Smooth muscle cell (in vitro differentiated cells): Measurements from ENCODE around the gene CMTM7. TPM values are rescaled to one million over a fixed set of nuclear protein-coding genes. Genes with fewer than 3 reads are reported as not detected.

Experiments
- DNase-seq: peaks from one replicate; lab custom pipeline; 2025; ENCODE audit not compliant: unreplicated experiment; lab: John Stamatoyannopoulos, UW
- H2AFZ ChIP-seq: fragments of 200-600 bp; sonication (generic); 2 replicates; pipeline ENCODE4 v1.6.0; 2016; ENCODE audit warnings: antibody characterized with exemption, low read depth, mild to moderate bottlenecking
- H3F3A ChIP-seq: fragments of 200-600 bp; sonication (generic); 2 replicates; pipeline ENCODE4 v1.6.0; 2017; ENCODE audit warnings: antibody characterized with exemption, low read depth
- H3K27ac ChIP-seq: fragments of 200-600 bp; sonication (generic); 2 replicates; pipeline ENCODE4 v1.5.1; 2016; ENCODE audit warnings: low read depth, mild to moderate bottlenecking
- H3K27me3 ChIP-seq: fragments of 200-600 bp; sonication (generic); 2 replicates; pipeline ENCODE4 v1.6.1; 2016; ENCODE audit warnings: low read depth, mild to moderate bottlenecking
- H3K36me3 ChIP-seq: fragments of 200-600 bp; sonication (generic); 2 replicates; pipeline ENCODE4 v1.5.1; 2016; ENCODE audit warnings: low read depth
- H3K4me1 ChIP-seq: fragments of 200-600 bp; sonication (generic); 2 replicates; pipeline ENCODE4 v1.5.1; 2016; ENCODE audit warnings: low read depth
- H3K4me2 ChIP-seq: fragments of 200-600 bp; sonication (generic); 2 replicates; pipeline ENCODE4 v1.6.0; 2016; ENCODE audit warnings: mild to moderate bottlenecking
- H3K4me3 ChIP-seq: fragments of 200-600 bp; sonication (generic); 2 replicates; pipeline ENCODE4 v1.5.1; 2016; ENCODE audit warnings: mild to moderate bottlenecking
- H3K79me2 ChIP-seq: fragments of 200-600 bp; sonication (generic); 2 replicates; pipeline ENCODE4 v1.6.0; 2016; ENCODE audit warnings: low read depth, mild to moderate bottlenecking
- H3K9ac ChIP-seq: fragments of 200-600 bp; sonication (generic); 2 replicates; pipeline ENCODE4 v1.6.0; 2016; ENCODE audit warnings: low read depth
- H3K9me3 ChIP-seq: fragments of 200-600 bp; sonication (generic); replicated peaks from 2 replicates; pipeline ENCODE4 v1.5.1; 2016; ENCODE audit warnings: low read depth
- H4K20me1 ChIP-seq: fragments of 200-600 bp; sonication (generic); 2 replicates; pipeline ENCODE4 v1.6.0; 2016; ENCODE audit warnings: low read depth
- CTCF ChIP-seq: fragments of 200-600 bp; sonication (generic); IDR thresholded peaks from 2 replicates; pipeline ENCODE4 v1.5.1; 2017; ENCODE audit warnings: borderline replicate concordance, mild to moderate bottlenecking, antibody characterized with exemption; ENCODE audit not compliant: insufficient read depth, poor library complexity, severe bottlenecking
- WGBS: methylation state at CpG from one replicate; pipeline ENCODE4 v1.1.7; 2016; ENCODE audit warnings: low lambda C conversion rate; 5-methylcytosine and 5-hydroxymethylcytosine counted together
- polyA plus RNA-seq: library from polyadenylated mRNA; unstranded; fragments of >200 nt; fragmentation: Nextera tagmentation; extraction: Ambion mirVana; gene quantifications from 2 replicates; pipeline ENCODE4 v1.2.1, GENCODE V29; 2016
- total RNA-seq: library from RNA; depleted of rRNA; stranded (reverse); fragments of >200 nt; gene quantifications from 2 replicates; pipeline ENCODE4 v1.2.3, GENCODE V29; 2014

CMTM7 gene
- total and polyA plus RNA-seq, 2 experiments from 2014 or later, result 23.4 to 43.1 TPM

GRCh38 chr3:32430900-32431299, 39.2 kb downstream of the CMTM7 start:
- H4K20me1 ChIP-seq, result peaks cover 14% of the 10 kb centered on the region
- H3K79me2 ChIP-seq, result peaks cover 25% of the 10 kb centered on the region
- H3K4me2 ChIP-seq, result no peak overlapping the region
- 88% methylated on average over 5 of the region's 5 CpGs for WGBS
- H2AFZ ChIP-seq, result no peak overlapping the region
- no peak for DNase-seq
- no peak for TF ChIP-seq CTCF
- H3K27me3 ChIP-seq, result no peaks in the 10 kb centered on the region
- no peaks in the 10 kb centered on the region for H3K4me1 ChIP-seq
- no peaks in the 10 kb centered on the region for H3F3A ChIP-seq
- no peaks in the 10 kb centered on the region for H3K36me3 ChIP-seq
- H3K4me3 ChIP-seq, result no peak overlapping the region
- no peak overlapping the region for H3K27ac ChIP-seq
- H3K9me3 ChIP-seq, result no peaks in the 10 kb centered on the region
- no peak overlapping the region for H3K9ac ChIP-seq

GRCh38 chr3:32431481-32431880, 39.8 kb downstream of the CMTM7 start:
- no peaks in the 10 kb centered on the region for H3K9me3 ChIP-seq
- DNase-seq, result no peak
- TF ChIP-seq CTCF, result no peak
- no peak overlapping the region for H3K9ac ChIP-seq
- H3K79me2 ChIP-seq, result peaks cover 20% of the 10 kb centered on the region
- no peaks in the 10 kb centered on the region for H3K27me3 ChIP-seq
- no peak overlapping the region for H3K4me3 ChIP-seq
- no peak overlapping the region for H2AFZ ChIP-seq
- H4K20me1 ChIP-seq, result peaks cover 14% of the 10 kb centered on the region
- H3K27ac ChIP-seq, result no peak overlapping the region
- WGBS, result 100% methylated on average over 3 of the region's 3 CpGs
- no peaks in the 10 kb centered on the region for H3F3A ChIP-seq
- no peak overlapping the region for H3K4me2 ChIP-seq
- no peaks in the 10 kb centered on the region for H3K36me3 ChIP-seq
- no peaks in the 10 kb centered on the region for H3K4me1 ChIP-seq

GRCh38 chr3:32432045-32432710, 40.5 kb downstream of the CMTM7 start:
- H3K27ac ChIP-seq, result no peak overlapping the region
- H3K79me2 ChIP-seq, result peaks cover 13% of the 10 kb centered on the region
- H4K20me1 ChIP-seq, result peaks cover 14% of the 10 kb centered on the region
- no peak overlapping the region for H3K4me3 ChIP-seq
- no peaks in the 10 kb centered on the region for H3K4me1 ChIP-seq
- no peak overlapping the region for H2AFZ ChIP-seq
- TF ChIP-seq CTCF, result no peak
- no peaks in the 10 kb centered on the region for H3F3A ChIP-seq
- DNase-seq, result no peak
- H3K4me2 ChIP-seq, result no peak overlapping the region
- H3K36me3 ChIP-seq, result no peaks in the 10 kb centered on the region
- no peaks in the 10 kb centered on the region for H3K9me3 ChIP-seq
- H3K9ac ChIP-seq, result no peak overlapping the region
- 98% methylated on average over 6 of the region's 6 CpGs for WGBS
- H3K27me3 ChIP-seq, result no peaks in the 10 kb centered on the region
